GM18526 (cell line): ENCODE data around the gene HSF4.

Experiments used
- POLR2A ChIP-seq: IDR thresholded peaks from 3 replicates; pipeline ENCODE4 v1.6.1; 2011; ENCODE audit not compliant: insufficient read length; ENCODE audit errors: extremely low read depth

HSF4 gene

GRCh38 chr16:67195676-67196075, 31.1 kb downstream of the HSF4 start:
- TF ChIP-seq POLR2A, result no peak

- no peak for TF ChIP-seq POLR2A
Measured at GRCh38 chr16:67196881-67197280, 32.3 kb downstream of the HSF4 start.

- no peak for TF ChIP-seq POLR2A
Measured at GRCh38 chr16:67197704-67198103, 33.2 kb downstream of the HSF4 start.

GRCh38 chr16:67198238-67198734, 33.7 kb downstream of the HSF4 start:
- TF ChIP-seq POLR2A, result no peak

- TF ChIP-seq POLR2A, result no peak
Measured at GRCh38 chr16:67199011-67199807, 34.7 kb downstream of the HSF4 start, which contains the start of gene ELMO3. TSS of gene ELMO3 (plus strand) at chr16:67199131. CDS start at chr16:67199327, 196 bp downstream.

- TF ChIP-seq POLR2A, result no peak
Measured at GRCh38 chr16:67199808-67200198, 35.3 kb downstream of the HSF4 start.

- TF ChIP-seq POLR2A, result no peak
Measured at GRCh38 chr16:67200491-67200890, 35.9 kb downstream of the HSF4 start.

- no peak for TF ChIP-seq POLR2A
Measured at GRCh38 chr16:67201411-67202345, 37.1 kb downstream of the HSF4 start.

- no peak for TF ChIP-seq POLR2A
Measured at GRCh38 chr16:67202426-67202825, 37.9 kb downstream of the HSF4 start.

GRCh38 chr16:67202956-67203493, 38.5 kb downstream of the HSF4 start:
- TF ChIP-seq POLR2A, result no peak

- no peak for TF ChIP-seq POLR2A
Measured at GRCh38 chr16:67204076-67204475, 39.5 kb downstream of the HSF4 start.

- TF ChIP-seq POLR2A, result no peak
Measured at GRCh38 chr16:67206129-67206837, 41.7 kb downstream of the HSF4 start.

GRCh38 chr16:67206838-67207248, 42.3 kb downstream of the HSF4 start:
- no peak for TF ChIP-seq POLR2A

- no peak for TF ChIP-seq POLR2A
Measured at GRCh38 chr16:67207249-67208091, 42.9 kb downstream of the HSF4 start.
